Stimulated activated CD4-positive, alpha-beta T cell treated with anti-CD3 and anti-CD28 coated beads, Interleukin-12 subunit alpha, Interleukin-12 subunit beta, amount 100 ng/mL, for 48 hours (primary cell): ENCODE data around the gene TENM3.

Source experiments
- DNase-seq, 3 donors: peaks; one replicate each; pipeline ENCODE4 v3.0.0-alpha.2; 2020; ENCODE audit warnings: low read depth in 2 of 3, low spot score in 1 of 3

TENM3 gene

GRCh38 chr4:182553653-182554052, 310.5 kb downstream of the TENM3 start:
- DNase-seq = no peak

- DNase-seq = no peak
These were observed 311.5 kb downstream of the TENM3 start for GRCh38 chr4:182554736-182555135.

GRCh38 chr4:182555997-182556418, 312.8 kb downstream of the TENM3 start:
- DNase-seq = no peak

- DNase-seq = no peak
These were observed 313.4 kb downstream of the TENM3 start for GRCh38 chr4:182556580-182556979.

GRCh38 chr4:182560358-182560757, 317.2 kb downstream of the TENM3 start:
- no peak for DNase-seq

GRCh38 chr4:182562350-182562749, 319.1 kb downstream of the TENM3 start:
- DNase-seq = no peak

GRCh38 chr4:182564724-182565369, 321.6 kb downstream of the TENM3 start:
- no peak for DNase-seq

GRCh38 chr4:182567119-182567518, 323.9 kb downstream of the TENM3 start:
- no peak for DNase-seq

- no peak for DNase-seq
These were observed 326.4 kb downstream of the TENM3 start for GRCh38 chr4:182569561-182569960.

GRCh38 chr4:182574706-182575105, 331.5 kb downstream of the TENM3 start:
- no peak for DNase-seq

- DNase-seq = no peak
These were observed 332.0 kb downstream of the TENM3 start for GRCh38 chr4:182575225-182575624.

GRCh38 chr4:182576601-182577289, 333.5 kb downstream of the TENM3 start:
- DNase-seq = no peak

GRCh38 chr4:182577411-182577810, 334.2 kb downstream of the TENM3 start:
- DNase-seq = no peak

GRCh38 chr4:182578402-182578801, 335.2 kb downstream of the TENM3 start:
- no peak for DNase-seq

- DNase-seq = no peak
These were observed 339.0 kb downstream of the TENM3 start for GRCh38 chr4:182582245-182582644.

- DNase-seq = no peak
These were observed 340.7 kb downstream of the TENM3 start for GRCh38 chr4:182583703-182584415.

- no peak for DNase-seq
These were observed 342.1 kb downstream of the TENM3 start for GRCh38 chr4:182585321-182585720.

- DNase-seq = no peak
These were observed 345.9 kb downstream of the TENM3 start for GRCh38 chr4:182589100-182589499.

- no peak for DNase-seq
These were observed 350.2 kb downstream of the TENM3 start for GRCh38 chr4:182593402-182593801.

- DNase-seq = no peak
These were observed 350.7 kb downstream of the TENM3 start for GRCh38 chr4:182593864-182594263.

GRCh38 chr4:182600093-182600492, 356.9 kb downstream of the TENM3 start:
- no peak for DNase-seq

- no peak for DNase-seq
These were observed 357.7 kb downstream of the TENM3 start for GRCh38 chr4:182600856-182601255.
